ENCODE measurements around the gene GRAP2.

Gene GRAP2

GRCh38 chr22:40015358-40015976, 114.6 kb downstream of the GRAP2 start:
- DNase-seq (ENCODE audit: low spot score) = no peak

DNA sequence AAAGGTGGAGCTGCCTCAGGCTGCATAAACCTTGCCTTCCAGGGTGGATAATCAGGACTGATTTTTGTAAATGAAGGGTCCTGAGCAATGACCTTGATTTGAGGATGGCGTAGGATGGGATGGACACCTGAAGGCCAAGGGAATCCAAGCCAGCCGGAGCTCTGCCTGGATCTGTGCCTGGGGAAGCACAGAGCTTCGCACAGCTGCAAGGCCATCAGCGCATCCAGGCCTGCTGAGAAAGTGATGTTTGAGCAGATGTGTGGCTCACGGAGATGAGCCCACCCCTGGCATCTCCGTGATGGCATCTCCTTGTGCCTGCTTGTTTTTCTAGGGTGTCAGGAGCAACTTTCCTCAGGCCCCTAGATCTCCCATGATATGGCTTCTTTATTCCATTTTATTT, 117.2 kb downstream of the GRAP2 start:
- DNase-seq (ENCODE audit: low spot score) = no peak

DNA sequence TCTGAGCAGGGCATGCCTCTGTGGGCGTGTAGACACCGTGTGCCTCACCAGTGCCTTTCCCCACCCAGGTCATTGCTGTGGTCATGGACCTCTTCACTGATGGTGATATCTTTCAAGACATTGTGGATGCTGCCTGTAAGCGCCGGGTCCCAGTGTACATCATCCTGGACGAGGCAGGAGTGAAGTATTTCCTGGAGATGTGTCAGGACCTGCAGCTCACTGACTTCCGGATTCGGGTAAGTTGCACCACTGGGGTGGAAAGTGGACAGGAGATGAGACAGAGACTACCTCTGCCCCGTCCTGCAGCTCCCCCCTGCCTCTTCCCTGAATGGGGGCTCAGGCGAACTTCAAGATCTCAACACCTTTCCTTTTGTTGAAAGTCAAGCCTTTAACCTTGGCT, 118.2 kb downstream of the GRAP2 start:
- DNase-seq (ENCODE audit: low spot score) = no peak

- DNase-seq (ENCODE audit: low spot score) = no peak
These were observed 120.1 kb downstream of the GRAP2 start for GRCh38 chr22:40020956-40021355.

GRCh38 chr22:40021401-40022000, 120.6 kb downstream of the GRAP2 start:
- no peak for DNase-seq (ENCODE audit: low spot score)

GRCh38 chr22:40022536-40023240, 121.8 kb downstream of the GRAP2 start:
- no peak for DNase-seq (ENCODE audit: low spot score)
